IPS-15b (cell line): Measurements from ENCODE around the gene RABIF.
A peak's percentile ranks its signal among the peaks of the same experiment; 100 is the strongest.
"Not testable (repeated sequence)": the region's sequence is repeated elsewhere in the genome, so short reads cannot be mapped to it uniquely, and the experiment has no call there.

Experiments used
- H3K27me3 ChIP-seq: one replicate; pipeline ENCODE4 v1.6.1; 2013; ENCODE audit warnings: low read length; ENCODE audit not compliant: control insufficient read depth, insufficient read depth
- H3K36me3 ChIP-seq: one replicate; pipeline ENCODE4 v1.6.1; 2013; ENCODE audit warnings: low read length; ENCODE audit not compliant: control insufficient read depth, insufficient read depth
- H3K4me1 ChIP-seq: one replicate; pipeline ENCODE4 v1.6.1; 2013; ENCODE audit warnings: mild to moderate bottlenecking, low read length; ENCODE audit not compliant: control insufficient read depth, insufficient read depth
- H3K4me3 ChIP-seq: one replicate; pipeline ENCODE4 v1.5.1; 2013; ENCODE audit warnings: low read depth, low read length
- H3K9ac ChIP-seq: one replicate; pipeline ENCODE4 v1.6.1; 2013; ENCODE audit warnings: low read depth, mild to moderate bottlenecking, low read length
- H3K9me3 ChIP-seq: one replicate; pipeline ENCODE4 v1.6.1; 2013; ENCODE audit warnings: mild to moderate bottlenecking, low read length; ENCODE audit not compliant: control insufficient read depth, insufficient read depth

Gene RABIF

DNA sequence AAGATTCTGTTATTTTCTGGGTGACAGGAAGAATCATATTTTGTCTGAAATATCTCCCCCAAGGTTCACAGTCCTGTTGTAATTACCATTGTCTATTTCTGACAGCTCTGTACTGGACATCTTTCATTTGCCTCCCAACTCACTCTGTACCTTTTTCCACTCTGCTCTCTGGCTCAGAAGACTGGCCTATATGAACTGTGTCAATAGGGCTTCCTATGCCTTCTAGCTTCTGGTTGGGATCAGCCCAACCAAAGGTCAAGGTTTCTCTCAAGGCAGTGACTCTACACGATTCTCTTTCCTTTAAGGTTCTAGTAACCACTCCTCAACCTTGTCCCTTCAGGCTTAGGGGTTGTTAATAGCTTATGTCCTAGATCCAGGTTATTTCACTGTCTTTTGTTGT lies 20.5 kb upstream of the RABIF start:
- H3K27me3 ChIP-seq, result no peaks in the 10 kb centered on the region
- no peaks in the 10 kb centered on the region for H3K4me1 ChIP-seq
- no peak overlapping the region for H3K4me3 ChIP-seq
- H3K36me3 ChIP-seq, result peaks cover 24% of the 10 kb centered on the region
- no peaks in the 10 kb centered on the region for H3K9me3 ChIP-seq
- no peak overlapping the region for H3K9ac ChIP-seq

DNA sequence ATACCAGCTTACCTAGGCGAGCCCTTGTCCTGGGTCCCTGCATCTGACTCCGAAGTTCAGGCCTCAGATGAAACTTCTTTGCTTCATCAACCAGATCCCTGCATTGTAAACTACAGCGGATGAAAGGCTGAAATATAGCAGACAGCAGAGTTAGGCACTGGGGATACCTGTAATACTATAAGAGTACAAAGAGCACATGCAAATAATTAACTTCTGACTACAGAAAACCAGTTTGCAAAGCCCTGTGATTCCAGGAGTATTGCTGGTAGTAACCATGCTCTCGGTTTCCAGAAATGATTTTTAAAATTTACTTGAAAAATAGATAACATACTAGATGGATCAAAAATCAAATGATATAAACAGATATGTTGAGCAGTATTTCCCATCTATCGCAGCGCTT lies 20.0 kb upstream of the RABIF start:
- Histone ChIP-seq H3K36me3 (peaks cover 24% of the 10 kb centered on the region), H3K4me3 (no peak overlapping the region), H3K27me3 (no peaks in the 10 kb centered on the region), H3K4me1 (no peaks in the 10 kb centered on the region), H3K9ac (no peak overlapping the region), H3K9me3 (no peaks in the 10 kb centered on the region)

DNA sequence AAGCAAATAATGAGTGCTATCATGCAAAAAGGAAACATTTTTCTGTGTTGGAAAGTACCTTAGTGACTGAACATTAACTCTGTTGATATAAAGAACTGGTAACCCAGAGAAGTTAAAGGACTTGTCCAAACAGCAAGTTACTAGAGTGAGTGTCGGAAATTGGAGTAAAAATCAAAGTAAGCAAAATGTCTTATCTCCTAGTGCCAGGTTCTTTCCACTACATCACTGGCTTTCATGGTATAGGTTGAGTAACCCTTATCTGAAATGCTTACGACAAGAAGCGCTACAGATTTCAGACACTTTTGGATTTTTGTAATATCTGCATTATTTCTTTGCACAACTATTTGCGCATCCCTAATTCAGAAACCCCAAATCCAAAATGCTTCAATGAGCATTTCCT lies 16.4 kb upstream of the RABIF start:
- peaks cover 9% of the 10 kb centered on the region for H3K36me3 ChIP-seq
- H3K4me1 ChIP-seq, result no peaks in the 10 kb centered on the region
- no peak overlapping the region for H3K4me3 ChIP-seq
- no peaks in the 10 kb centered on the region for H3K9me3 ChIP-seq
- no peaks in the 10 kb centered on the region for H3K27me3 ChIP-seq
- no peak overlapping the region for H3K9ac ChIP-seq

- not testable (repeated sequence) for H3K4me3 ChIP-seq, H3K9ac ChIP-seq, H3K36me3 ChIP-seq, H3K4me1 ChIP-seq, H3K9me3 ChIP-seq, H3K27me3 ChIP-seq
These were observed 14.9 kb upstream of the RABIF start for GRCh38 chr1:202903808-202904207.

- no peaks in the 10 kb centered on the region for H3K9me3 ChIP-seq
- H3K4me1 ChIP-seq, result no peaks in the 10 kb centered on the region
- H3K36me3 ChIP-seq, result no peaks in the 10 kb centered on the region
- no peak overlapping the region for H3K9ac ChIP-seq
- H3K27me3 ChIP-seq, result no peaks in the 10 kb centered on the region
- H3K4me3 ChIP-seq, result no peak overlapping the region
These were observed 12.6 kb upstream of the RABIF start for GRCh38 chr1:202901555-202901954.

GRCh38 chr1:202892501-202892900 lies 3.6 kb upstream of the RABIF start:
- Histone ChIP-seq H3K9ac (no peak overlapping the region), H3K9me3 (no peaks in the 10 kb centered on the region), H3K4me3 (no peak overlapping the region), H3K4me1 (peaks cover 5% of the 10 kb centered on the region), H3K27me3 (no peaks in the 10 kb centered on the region), H3K36me3 (peaks cover 25% of the 10 kb centered on the region)

- peaks cover 11% of the 10 kb centered on the region for H3K4me1 ChIP-seq
- H3K9me3 ChIP-seq, result no peaks in the 10 kb centered on the region
- no peak overlapping the region for H3K9ac ChIP-seq
- H3K4me3 ChIP-seq, result no peak overlapping the region
- peaks cover 18% of the 10 kb centered on the region for H3K36me3 ChIP-seq
- H3K27me3 ChIP-seq, result no peaks in the 10 kb centered on the region
These were observed 1.4 kb upstream of the RABIF start for GRCh38 chr1:202890392-202890791.

- Histone ChIP-seq H3K9ac (peak overlapping the region; percentile 88), H3K27me3 (no peaks in the 10 kb centered on the region), H3K4me3 (peak overlapping the region; percentile 97), H3K4me1 (peaks cover 14% of the 10 kb centered on the region), H3K9me3 (no peaks in the 10 kb centered on the region), H3K36me3 (peaks cover 3% of the 10 kb centered on the region)
These were observed 773 bp downstream of the RABIF start for GRCh38 chr1:202888221-202888530.

DNA sequence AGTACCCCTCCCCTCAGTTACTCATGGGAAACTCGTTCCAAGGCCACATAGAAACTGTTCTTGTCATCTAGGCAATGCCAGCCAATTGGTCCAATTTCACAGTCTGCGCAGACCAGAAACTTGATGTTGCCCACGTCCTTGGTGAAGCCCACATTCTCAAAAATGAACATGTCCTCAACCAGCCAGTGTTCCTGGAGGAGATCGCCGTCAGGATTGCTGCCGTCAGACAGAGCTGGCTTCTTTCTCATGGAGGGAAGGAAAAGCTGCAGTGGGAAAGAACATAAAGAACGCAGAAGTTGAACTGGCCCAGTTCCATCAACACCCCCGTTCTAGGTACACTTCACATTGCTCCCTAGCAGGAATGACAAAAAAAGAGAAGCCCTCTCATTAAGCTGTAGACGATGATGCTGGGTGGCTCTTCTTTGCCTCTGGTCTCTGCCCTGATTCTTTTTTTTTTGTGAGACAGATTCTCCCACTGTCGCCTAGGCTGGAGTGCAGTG lies 7.9 kb downstream of the RABIF start:
- Histone ChIP-seq H3K36me3 (no peaks in the 10 kb centered on the region), H3K4me1 (peaks cover 9% of the 10 kb centered on the region), H3K27me3 (no peaks in the 10 kb centered on the region), H3K4me3 (no peak overlapping the region), H3K9ac (no peak overlapping the region), H3K9me3 (no peaks in the 10 kb centered on the region)

DNA sequence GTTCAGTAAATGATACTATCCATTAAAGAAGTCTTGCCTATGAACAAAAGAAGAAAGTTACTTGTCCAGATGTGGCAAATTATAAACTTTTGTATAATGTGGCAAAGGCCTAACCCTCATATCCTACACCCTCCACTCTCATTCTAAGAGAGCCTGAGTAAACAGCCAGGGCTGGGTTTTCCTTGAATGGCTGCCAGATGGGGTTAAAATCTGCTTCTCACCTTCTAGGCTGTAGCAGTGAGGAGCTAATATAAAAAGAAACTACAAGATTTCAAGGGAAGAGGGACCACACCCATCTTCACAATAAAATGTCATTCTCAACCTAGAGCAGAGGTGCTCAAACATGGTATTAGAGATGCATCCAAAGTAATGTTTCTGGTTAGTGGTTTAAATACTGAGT lies 8.9 kb downstream of the RABIF start:
- Histone ChIP-seq H3K9me3 (no peaks in the 10 kb centered on the region), H3K36me3 (no peaks in the 10 kb centered on the region), H3K9ac (no peak overlapping the region), H3K4me3 (no peak overlapping the region), H3K27me3 (no peaks in the 10 kb centered on the region), H3K4me1 (peaks cover under 1% of the 10 kb centered on the region)

GRCh38 chr1:202879128-202879527 lies 9.8 kb downstream of the RABIF start:
- Histone ChIP-seq H3K4me3 (no peak overlapping the region), H3K4me1 (no peaks in the 10 kb centered on the region), H3K9ac (no peak overlapping the region), H3K27me3 (no peaks in the 10 kb centered on the region), H3K36me3 (no peaks in the 10 kb centered on the region), H3K9me3 (no peaks in the 10 kb centered on the region)

- Histone ChIP-seq H3K27me3 (no peaks in the 10 kb centered on the region), H3K36me3 (no peaks in the 10 kb centered on the region), H3K9me3 (no peaks in the 10 kb centered on the region), H3K9ac (no peak overlapping the region), H3K4me1 (no peaks in the 10 kb centered on the region), H3K4me3 (no peak overlapping the region)
These were observed 15.9 kb downstream of the RABIF start for GRCh38 chr1:202873026-202873425.

- Histone ChIP-seq H3K9me3 (no peaks in the 10 kb centered on the region), H3K27me3 (no peaks in the 10 kb centered on the region), H3K36me3 (no peaks in the 10 kb centered on the region), H3K4me1 (no peaks in the 10 kb centered on the region), H3K9ac (no peak overlapping the region), H3K4me3 (no peak overlapping the region)
These were observed 17.6 kb downstream of the RABIF start for GRCh38 chr1:202871367-202871766.
